ENCODE results near the gene GLRX5.

Gene GLRX5

GRCh38 chr14:95534299-95535225 is at the start of gene GLRX5:
Gene GLRX5, plus strand, starts transcription at chr14:95535050. Its CDS starts 40 bp downstream, at chr14:95535090.
- FAIRE-seq (peak; percentile 44), DNase-seq (ENCODE audit: low spot score) (peak; percentile 93)

- no peak for DNase-seq (ENCODE audit: low spot score)
- FAIRE-seq: no peak
Observed at GRCh38 chr14:95485222-95485819, 49.5 kb upstream of the GLRX5 start.

- FAIRE-seq (no peak), DNase-seq (ENCODE audit: low spot score) (no peak)
Observed at GRCh38 chr14:95486875-95487668, 47.8 kb upstream of the GLRX5 start.

GRCh38 chr14:95487669-95488084 is 47.2 kb upstream of the GLRX5 start:
- FAIRE-seq (no peak), DNase-seq (ENCODE audit: low spot score) (no peak)

- FAIRE-seq: no peak
- DNase-seq (ENCODE audit: low spot score): no peak
Observed at GRCh38 chr14:95488376-95489213, 46.3 kb upstream of the GLRX5 start.

GRCh38 chr14:95489214-95490137 is 45.4 kb upstream of the GLRX5 start:
- DNase-seq (ENCODE audit: low spot score) (no peak), FAIRE-seq (no peak)

- no peak for DNase-seq (ENCODE audit: low spot score)
- FAIRE-seq: no peak
Observed at GRCh38 chr14:95490138-95490509, 44.7 kb upstream of the GLRX5 start.

GRCh38 chr14:95490727-95491451 is 44.0 kb upstream of the GLRX5 start:
- FAIRE-seq (no peak), DNase-seq (ENCODE audit: low spot score) (no peak)

GRCh38 chr14:95491936-95492608 is 42.8 kb upstream of the GLRX5 start:
- DNase-seq (ENCODE audit: low spot score) (no peak), FAIRE-seq (no peak)

- FAIRE-seq (no peak), DNase-seq (ENCODE audit: low spot score) (no peak)
Observed at GRCh38 chr14:95493503-95493902, 41.3 kb upstream of the GLRX5 start.

GRCh38 chr14:95493976-95494375 is 40.9 kb upstream of the GLRX5 start:
- no peak for FAIRE-seq
- DNase-seq (ENCODE audit: low spot score): no peak

GRCh38 chr14:95494456-95494855 is 40.4 kb upstream of the GLRX5 start:
- FAIRE-seq: no peak
- no peak for DNase-seq (ENCODE audit: low spot score)

- DNase-seq (ENCODE audit: low spot score) (no peak), FAIRE-seq (no peak)
Observed at GRCh38 chr14:95495076-95495475, 39.8 kb upstream of the GLRX5 start.

- DNase-seq (ENCODE audit: low spot score) (no peak), FAIRE-seq (no peak)
Observed at GRCh38 chr14:95495538-95496025, 39.3 kb upstream of the GLRX5 start.

- DNase-seq (ENCODE audit: low spot score) (no peak), FAIRE-seq (no peak)
Observed at GRCh38 chr14:95496111-95496681, 38.7 kb upstream of the GLRX5 start.

- DNase-seq (ENCODE audit: low spot score) (no peak), FAIRE-seq (no peak)
Observed at GRCh38 chr14:95496690-95497259, 38.1 kb upstream of the GLRX5 start.

GRCh38 chr14:95497561-95498011 is 37.3 kb upstream of the GLRX5 start:
- DNase-seq (ENCODE audit: low spot score) (no peak), FAIRE-seq (no peak)
